ENCODE results near the gene OR1E1.
"Not testable (repeated sequence)": the region's sequence is repeated elsewhere in the genome, so short reads cannot be mapped to it uniquely, and the experiment has no call there.

The OR1E1 gene

GRCh38 chr17:3398310-3398709 is at the start of gene OR1E1:
Gene OR1E1, minus strand, starts transcription at chr17:3398410. Its CDS starts 0 bp downstream, at chr17:3398410.
- DNase-seq (ENCODE audit: low spot score), result no peak

- DNase-seq (ENCODE audit: low spot score), result no peak
Measured at GRCh38 chr17:3447625-3448024, 49.4 kb upstream of the OR1E1 start.

- no peak for DNase-seq (ENCODE audit: low spot score)
Measured at GRCh38 chr17:3440451-3440850, 42.2 kb upstream of the OR1E1 start.

GRCh38 chr17:3438368-3438767 is 40.2 kb upstream of the OR1E1 start:
- no peak for DNase-seq (ENCODE audit: low spot score)

- DNase-seq (ENCODE audit: low spot score), result no peak
Measured at GRCh38 chr17:3433741-3434140, 35.5 kb upstream of the OR1E1 start, which contains the start of gene OR1E2. Gene OR1E2, minus strand, starts transcription at chr17:3433841. Its CDS starts 0 bp downstream, at chr17:3433841.

- DNase-seq (ENCODE audit: low spot score), result not testable (repeated sequence)
Measured at GRCh38 chr17:3433215-3433614, 35.0 kb upstream of the OR1E1 start.

- no peak for DNase-seq (ENCODE audit: low spot score)
Measured at GRCh38 chr17:3418222-3418621, 20.0 kb upstream of the OR1E1 start.

- DNase-seq (ENCODE audit: low spot score), result no peak
Measured at GRCh38 chr17:3415610-3416009, 17.4 kb upstream of the OR1E1 start.

GRCh38 chr17:3412216-3412615 is 14.0 kb upstream of the OR1E1 start:
- not testable (repeated sequence) for DNase-seq (ENCODE audit: low spot score)

- DNase-seq (ENCODE audit: low spot score), result no peak
Measured at GRCh38 chr17:3411070-3411469, 12.9 kb upstream of the OR1E1 start, which contains the start of gene OR3A3. Gene OR3A3, plus strand, starts transcription at chr17:3411370.

GRCh38 chr17:3403856-3404255 is 5.6 kb upstream of the OR1E1 start:
- not testable (repeated sequence) for DNase-seq (ENCODE audit: low spot score)

GRCh38 chr17:3401786-3402185 is 3.6 kb upstream of the OR1E1 start:
- no peak for DNase-seq (ENCODE audit: low spot score)

- DNase-seq (ENCODE audit: low spot score), result no peak
Measured at GRCh38 chr17:3400055-3400454, 1.8 kb upstream of the OR1E1 start.

GRCh38 chr17:3397801-3398200 is 409 bp downstream of the OR1E1 start:
- DNase-seq (ENCODE audit: low spot score), result not testable (repeated sequence)

GRCh38 chr17:3389791-3390190 is 8.4 kb downstream of the OR1E1 start:
- no peak for DNase-seq (ENCODE audit: low spot score)

- no peak for DNase-seq (ENCODE audit: low spot score)
Measured at GRCh38 chr17:3385869-3386816, 12.1 kb downstream of the OR1E1 start, which contains the start of gene OR3A2. Gene OR3A2, minus strand, starts transcription at chr17:3386308.

GRCh38 chr17:3381957-3382356 is 16.3 kb downstream of the OR1E1 start:
- no peak for DNase-seq (ENCODE audit: low spot score)

- DNase-seq (ENCODE audit: low spot score), result no peak
Measured at GRCh38 chr17:3378321-3378720, 19.9 kb downstream of the OR1E1 start.

GRCh38 chr17:3371167-3371566 is 27.0 kb downstream of the OR1E1 start:
- DNase-seq (ENCODE audit: low spot score), result not testable (repeated sequence)

Data from AG20443 (cell line).